Transverse colon (tissue), 4 donors: Measurements from ENCODE around the gene LRRC10B. TPM values are rescaled to one million over a fixed set of nuclear protein-coding genes. Genes with fewer than 3 reads are reported as not detected.
A peak's percentile ranks its signal among the peaks of the same experiment; 100 is the strongest.

Experiments used
- DNase-seq: peaks from one replicate; pipeline ENCODE4 v3.0.0-alpha.2; 2019
- H3K27ac ChIP-seq, 4 donors: fragments of 200-600 bp; sonication (generic); 2 replicates each; pipeline ENCODE4 v1.5.1; 2016 to 2018; ENCODE audit warnings: inconsistent platforms in 4 of 4
- H3K27me3 ChIP-seq: fragments of 200-600 bp; sonication (generic); 2 replicates; pipeline ENCODE4 v1.5.1; 2017; ENCODE audit warnings: inconsistent platforms
- H3K36me3 ChIP-seq, 4 donors: fragments of 200-600 bp; sonication (generic); 2 replicates each; pipeline ENCODE4 v1.5.1; 2017 to 2019; ENCODE audit warnings: inconsistent platforms in 4 of 4
- H3K4me1 ChIP-seq, 4 donors: fragments of 200-600 bp; sonication (generic); 2 replicates each; pipeline ENCODE4 v1.5.1; 2017 to 2020; ENCODE audit warnings: inconsistent platforms in 4 of 4
- H3K4me3 ChIP-seq, 4 donors: fragments of 200-600 bp; sonication (generic); 1 replicate in 1 of 4; 2 replicates in 3 of 4; pipeline versions ENCODE4 v1.5.1 to v1.6.1; 2017 to 2019; ENCODE audit warnings: inconsistent platforms in 4 of 4
- H3K9me3 ChIP-seq, 2 donors: fragments of 200-600 bp; sonication (generic); 2 replicates each; pipeline ENCODE4 v1.5.1; 2017 to 2019; ENCODE audit warnings: inconsistent platforms in 2 of 2
- EP300 ChIP-seq: sonication (generic); formaldehyde crosslinking; IDR thresholded peaks from one replicate; pipeline ENCODE4 v1.6.1; 2017; ENCODE audit warnings: antibody characterized with exemption, low read depth
- POLR2A ChIP-seq: fragments of 450-650 bp; IDR thresholded peaks from one replicate; pipeline ENCODE4 v1.6.1; 2016; ENCODE audit warnings: antibody characterized with exemption, mild to moderate bottlenecking, moderate library complexity
- POLR2AphosphoS5 ChIP-seq, 3 donors: sonication (generic); formaldehyde crosslinking; IDR thresholded peaks; one replicate each; pipeline ENCODE4 v1.6.1; 2016; ENCODE audit warnings: antibody characterized with exemption in 3 of 3
- WGBS, 2 donors: methylation state at CpG; one replicate each; pipeline ENCODE4 v1.1.5; 2018; ENCODE audit warnings: low coverage in 1 of 2; 5-methylcytosine and 5-hydroxymethylcytosine counted together
- in situ Hi-C, 4 donors: fragments of 200-750 bp; cut with MboI; loops; one replicate each; pipeline versions ENCODE4 v1.15.0 to v1.15.1; 2017; ENCODE audit warnings: low sequenced_read_pairs in 3 of 4, low pct_ligation_motif_present in 1 of 4, low pct_unique_long_range_greater_than_20kb in 1 of 4
- intact Hi-C: fragments of 100-400 bp; cut with DNase I; formaldehyde crosslinking; loops from one replicate; pipeline ENCODE4 v1.15.1; 2023; ENCODE audit warnings: low total_unique reads
- total RNA-seq, 4 donors: library from RNA; depleted of rRNA; stranded (reverse); fragments of >200 nt; gene quantifications; one replicate each; pipeline ENCODE4 v1.1.0, GENCODE V29; 2016
- TF ChIP-seq, protein P1 (sequence below), 5 experiments: fragments of 200-600 bp in 3 of 5; fragments of 450-650 bp in 2 of 5; sonication (generic) in 3 of 5; IDR thresholded peaks; 1 replicate in 2 of 5; 2 replicates in 3 of 5; pipeline ENCODE4 v1.5.1; 2016 to 2017; ENCODE audit warnings: antibody characterized with exemption in 5 of 5, inconsistent platforms in 3 of 5, mild to moderate bottlenecking in 2 of 5, moderate library complexity in 1 of 5

The LRRC10B gene
- total RNA-seq, 4 donors from 2014 or later, result 0.32 to 1.1 (median 0.60) TPM; not detected in 1

- intact Hi-C loops (no loop called here), in situ Hi-C loops (no loop called here)
- no peak overlapping the region for H3K4me3 ChIP-seq
- 28 to 52% methylated on average over 2 to 13 of the region's 13 CpGs for WGBS, 2 donors
- H3K27ac ChIP-seq, result peak overlapping the region; percentile 2 to 51 (median 28)
- H3K4me1 ChIP-seq, result peaks cover 19 to 28% (median 22%) of the 10 kb centered on the region in 4 donors
- H3K27me3 ChIP-seq, result no peaks in the 10 kb centered on the region
- no peak for DNase-seq
- H3K9me3 ChIP-seq, result no peaks in the 10 kb centered on the region
- no peak for TF ChIP-seq POLR2AphosphoS5 (IDR thresholded peaks at IDR 0.05)
- TF ChIP-seq POLR2A, result no peak
- no peaks in the 10 kb centered on the region for H3K36me3 ChIP-seq
Observed at GRCh38 chr11:61489833-61490721, 18.5 kb upstream of the LRRC10B start.

GRCh38 chr11:61491736-61492395, 16.7 kb upstream of the LRRC10B start:
- 81% methylated on average over 3 to 12 of the region's 12 CpGs for WGBS, 2 donors
- Histone ChIP-seq H3K27ac (no peak overlapping the region), H3K4me3 (no peak overlapping the region), H3K27me3 (no peaks in the 10 kb centered on the region), H3K9me3 (no peaks in the 10 kb centered on the region), H3K36me3 (no peaks in the 10 kb centered on the region), H3K4me1 (peaks cover 19 to 28% (median 22%) of the 10 kb centered on the region in 4 donors)
- in situ Hi-C loops, result no loop called here
- TF ChIP-seq EP300 (no peak), POLR2A (no peak), POLR2AphosphoS5 (IDR thresholded peaks at IDR 0.05) (no peak)
- TF ChIP-seq, protein P1, sequence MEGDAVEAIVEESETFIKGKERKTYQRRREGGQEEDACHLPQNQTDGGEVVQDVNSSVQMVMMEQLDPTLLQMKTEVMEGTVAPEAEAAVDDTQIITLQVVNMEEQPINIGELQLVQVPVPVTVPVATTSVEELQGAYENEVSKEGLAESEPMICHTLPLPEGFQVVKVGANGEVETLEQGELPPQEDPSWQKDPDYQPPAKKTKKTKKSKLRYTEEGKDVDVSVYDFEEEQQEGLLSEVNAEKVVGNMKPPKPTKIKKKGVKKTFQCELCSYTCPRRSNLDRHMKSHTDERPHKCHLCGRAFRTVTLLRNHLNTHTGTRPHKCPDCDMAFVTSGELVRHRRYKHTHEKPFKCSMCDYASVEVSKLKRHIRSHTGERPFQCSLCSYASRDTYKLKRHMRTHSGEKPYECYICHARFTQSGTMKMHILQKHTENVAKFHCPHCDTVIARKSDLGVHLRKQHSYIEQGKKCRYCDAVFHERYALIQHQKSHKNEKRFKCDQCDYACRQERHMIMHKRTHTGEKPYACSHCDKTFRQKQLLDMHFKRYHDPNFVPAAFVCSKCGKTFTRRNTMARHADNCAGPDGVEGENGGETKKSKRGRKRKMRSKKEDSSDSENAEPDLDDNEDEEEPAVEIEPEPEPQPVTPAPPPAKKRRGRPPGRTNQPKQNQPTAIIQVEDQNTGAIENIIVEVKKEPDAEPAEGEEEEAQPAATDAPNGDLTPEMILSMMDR (IDR thresholded peaks at IDR 0.05), result no peak
- intact Hi-C loops, result no loop called here
- DNase-seq, result no peak

GRCh38 chr11:61494381-61494961, 14.1 kb upstream of the LRRC10B start:
- intact Hi-C loops (no loop called here), in situ Hi-C loops (no loop called here)
- H3K27ac ChIP-seq, result no peak overlapping the region
- H3K27me3 ChIP-seq, result no peaks in the 10 kb centered on the region
- DNase-seq, result no peak
- H3K4me1 ChIP-seq, result peaks cover 7 to 13% (median 12%) of the 10 kb centered on the region in 4 donors
- H3K9me3 ChIP-seq, result no peaks in the 10 kb centered on the region
- H3K36me3 ChIP-seq, result no peaks in the 10 kb centered on the region
- 59 to 60% methylated on average over 1 to 9 of the region's 9 CpGs for WGBS, 2 donors
- TF ChIP-seq EP300 (no peak), POLR2A (no peak), POLR2AphosphoS5 (IDR thresholded peaks at IDR 0.05) (no peak)
- TF ChIP-seq, protein P1 (IDR thresholded peaks at IDR 0.05), result no peak
- no peak overlapping the region for H3K4me3 ChIP-seq

DNA sequence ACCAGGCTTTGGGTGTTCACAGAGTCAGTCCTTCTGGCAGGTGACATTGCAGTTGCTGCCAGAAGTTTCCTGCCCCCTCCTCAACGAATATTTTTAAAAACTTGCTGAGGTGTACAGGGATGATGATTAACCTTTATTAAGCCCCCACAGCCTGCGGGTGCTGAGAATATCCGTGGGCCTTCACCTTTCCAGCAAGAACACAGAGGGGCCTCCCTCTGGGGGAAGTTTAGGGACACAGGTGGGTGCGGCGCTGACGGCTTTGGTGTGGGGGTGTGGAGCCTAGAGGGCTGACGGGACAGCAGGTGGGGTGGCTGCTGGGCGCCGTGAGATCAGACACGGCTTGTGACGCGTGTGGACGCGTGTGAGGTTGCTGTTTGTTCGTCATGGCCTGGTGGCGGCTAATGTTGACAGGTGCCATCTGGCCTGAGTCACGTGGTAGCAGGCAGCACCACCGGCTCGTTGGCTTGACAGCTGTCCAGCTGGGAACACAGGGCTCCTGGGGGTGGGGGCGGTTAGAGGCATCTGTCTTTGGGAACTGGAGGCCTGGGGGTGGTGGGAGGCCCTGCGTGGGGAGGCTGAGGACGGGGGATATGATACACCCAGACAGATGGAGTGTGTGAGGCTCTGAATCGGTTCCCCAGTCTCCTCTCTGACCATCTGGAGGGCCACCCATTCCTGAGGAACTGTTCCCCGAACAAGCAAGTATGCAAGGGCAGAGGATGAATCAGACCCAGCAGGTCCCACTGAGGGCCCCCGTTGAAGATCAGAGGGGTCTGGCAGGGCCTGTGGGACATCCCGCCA, 12.5 kb upstream of the LRRC10B start:
- intact Hi-C loops, result no loop called here
- no peak for DNase-seq
- in situ Hi-C loops, result no loop called here
- Histone ChIP-seq H3K27me3 (no peaks in the 10 kb centered on the region), H3K4me1 (no peaks in the 10 kb centered on the region), H3K27ac (no peak overlapping the region), H3K9me3 (no peaks in the 10 kb centered on the region), H3K36me3 (no peaks in the 10 kb centered on the region), H3K4me3 (no peak overlapping the region)
- no peak for TF ChIP-seq EP300
- TF ChIP-seq POLR2AphosphoS5 (IDR thresholded peaks at IDR 0.05), result no peak
- TF ChIP-seq, protein P1 (IDR thresholded peaks at IDR 0.05), result no peak
- TF ChIP-seq POLR2A, result no peak
- WGBS, 2 donors, result 58 to 71% methylated on average over 3 to 26 of the region's 26 CpGs
